RCC 7860 (cell line): ENCODE data around the gene ELMO1.

Experiments
- DNase-seq: peaks from one replicate; pipeline ENCODE4 v3.0.0-alpha.2; 2015; ENCODE audit warnings: low spot score
- FAIRE-seq: peaks from 2 replicates; lab custom pipeline; 2012; peaks lifted over from hg19 to GRCh38; lab: Jason Lieb, UNC

Gene ELMO1

GRCh38 chr7:36906448-36906847 lies 542.2 kb downstream of the ELMO1 start:
- FAIRE-seq (no peak), DNase-seq (no peak)

- no peak for DNase-seq
- FAIRE-seq, result no peak
These were observed 542.8 kb downstream of the ELMO1 start for GRCh38 chr7:36905841-36906240.

- DNase-seq (no peak), FAIRE-seq (no peak)
These were observed 543.9 kb downstream of the ELMO1 start for GRCh38 chr7:36904802-36905201.

- no peak for FAIRE-seq
- DNase-seq, result no peak
These were observed 544.6 kb downstream of the ELMO1 start for GRCh38 chr7:36904101-36904500.

GRCh38 chr7:36900988-36901710 lies 547.5 kb downstream of the ELMO1 start:
- no peak for FAIRE-seq
- no peak for DNase-seq

- no peak for FAIRE-seq
These were observed 550.5 kb downstream of the ELMO1 start for GRCh38 chr7:36898186-36898585.

GRCh38 chr7:36896956-36897590 lies 551.6 kb downstream of the ELMO1 start:
- FAIRE-seq (no peak), DNase-seq (no peak)

More at GRCh38 chr7:36898186-36898585, 550.5 kb downstream of the ELMO1 start:
- no peak for DNase-seq

GRCh38 chr7:36896418-36896817 lies 552.2 kb downstream of the ELMO1 start:
- no peak for DNase-seq
- no peak for FAIRE-seq

- DNase-seq (no peak), FAIRE-seq (no peak)
These were observed 553.5 kb downstream of the ELMO1 start for GRCh38 chr7:36895192-36895591.

GRCh38 chr7:36894190-36894589 lies 554.5 kb downstream of the ELMO1 start:
- FAIRE-seq (no peak), DNase-seq (no peak)

- DNase-seq (no peak), FAIRE-seq (no peak)
These were observed 559.5 kb downstream of the ELMO1 start for GRCh38 chr7:36889182-36889581.

- DNase-seq, result no peak
- no peak for FAIRE-seq
These were observed 560.7 kb downstream of the ELMO1 start for GRCh38 chr7:36887969-36888368.

GRCh38 chr7:36887233-36887632 lies 561.4 kb downstream of the ELMO1 start:
- FAIRE-seq, result no peak
- DNase-seq, result no peak

- DNase-seq, result no peak
- FAIRE-seq, result no peak
These were observed 563.8 kb downstream of the ELMO1 start for GRCh38 chr7:36884910-36885309.

GRCh38 chr7:36884351-36884750 lies 564.3 kb downstream of the ELMO1 start:
- DNase-seq (no peak), FAIRE-seq (no peak)

- no peak for DNase-seq
- FAIRE-seq, result no peak
These were observed 567.3 kb downstream of the ELMO1 start for GRCh38 chr7:36881233-36881874.

GRCh38 chr7:36880108-36880507 lies 568.6 kb downstream of the ELMO1 start:
- DNase-seq (no peak), FAIRE-seq (no peak)

GRCh38 chr7:36879021-36879420 lies 569.6 kb downstream of the ELMO1 start:
- no peak for DNase-seq
- FAIRE-seq, result no peak

- DNase-seq, result no peak
- no peak for FAIRE-seq
These were observed 570.4 kb downstream of the ELMO1 start for GRCh38 chr7:36878288-36878687.

GRCh38 chr7:36875794-36876193 lies 572.9 kb downstream of the ELMO1 start:
- FAIRE-seq (no peak), DNase-seq (no peak)

- no peak for DNase-seq
- no peak for FAIRE-seq
These were observed 574.6 kb downstream of the ELMO1 start for GRCh38 chr7:36874041-36874440.

GRCh38 chr7:36871863-36872262 lies 576.8 kb downstream of the ELMO1 start:
- DNase-seq (no peak), FAIRE-seq (no peak)
